Measurements from ENCODE around the gene COMMD6. TPM values are rescaled to one million over a fixed set of nuclear protein-coding genes. Genes with fewer than 3 reads are reported as not detected.
A peak's percentile ranks its signal among the peaks of the same experiment; 100 is the strongest.

The COMMD6 gene
- total RNA-seq, 1 experiment from 2014 or later, result 131 TPM

DNA sequence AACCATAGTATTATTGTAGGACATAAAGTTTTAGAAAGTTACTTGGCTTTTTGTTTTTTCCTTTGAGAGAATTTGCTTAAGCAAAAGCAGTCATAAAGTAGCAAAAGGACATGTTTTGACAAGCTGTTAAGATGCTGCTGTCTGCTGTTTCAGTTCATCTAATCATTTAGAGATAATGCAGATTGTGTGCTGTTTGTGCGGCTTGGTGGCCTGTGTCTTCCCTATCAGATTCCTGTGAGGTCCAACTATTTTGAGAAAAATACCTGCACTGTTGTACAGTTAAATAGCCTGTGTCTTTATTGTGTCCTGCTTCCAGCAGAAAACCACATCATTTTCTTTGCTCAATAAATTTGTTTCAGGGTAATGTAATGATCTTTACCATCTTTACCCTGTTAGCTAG, 31.9 kb upstream of the COMMD6 start:
- Mint-ChIP-seq H3K27me3 (ENCODE audit: low read depth) (no peaks in the 10 kb centered on the region), H3K27ac (peak overlapping the region in 1 of 3 experiments; percentile 11; a peak in 1 of 7 replicates), H3K4me3 (no peak overlapping the region), H3K9me3 (no peaks in the 10 kb centered on the region), H3K4me1 (no peaks in the 10 kb centered on the region), H3K36me3 (ENCODE audit: insufficient read depth in 1 of 3, low read depth in 3 of 3) (peaks cover 17 to 54% (median 21%) of the 10 kb centered on the region in 3 experiments; a peak in 6 of 7 replicates)
- no CpG with 5 or more reads among the region's 1 CpG for WGBS (ENCODE audit: extremely low coverage, insufficient read length, low lambda C conversion rate)
- H3K27ac ChIP-seq (ENCODE audit: insufficient read length, low read depth, low read length), result no peak overlapping the region
- H3K79me1 ChIP-seq (ENCODE audit: insufficient read depth, low read depth, low read length, poor library complexity, severe bottlenecking), result no peaks in the 10 kb centered on the region
- no peak overlapping the region for H3K4ac ChIP-seq (ENCODE audit: low read depth, low read length)
- H2BK12ac ChIP-seq (ENCODE audit: insufficient read length, low read depth, low read length), result no peak overlapping the region
- no peak overlapping the region for H3T11ph ChIP-seq (ENCODE audit: low read length)
- TF ChIP-seq, protein P1, sequence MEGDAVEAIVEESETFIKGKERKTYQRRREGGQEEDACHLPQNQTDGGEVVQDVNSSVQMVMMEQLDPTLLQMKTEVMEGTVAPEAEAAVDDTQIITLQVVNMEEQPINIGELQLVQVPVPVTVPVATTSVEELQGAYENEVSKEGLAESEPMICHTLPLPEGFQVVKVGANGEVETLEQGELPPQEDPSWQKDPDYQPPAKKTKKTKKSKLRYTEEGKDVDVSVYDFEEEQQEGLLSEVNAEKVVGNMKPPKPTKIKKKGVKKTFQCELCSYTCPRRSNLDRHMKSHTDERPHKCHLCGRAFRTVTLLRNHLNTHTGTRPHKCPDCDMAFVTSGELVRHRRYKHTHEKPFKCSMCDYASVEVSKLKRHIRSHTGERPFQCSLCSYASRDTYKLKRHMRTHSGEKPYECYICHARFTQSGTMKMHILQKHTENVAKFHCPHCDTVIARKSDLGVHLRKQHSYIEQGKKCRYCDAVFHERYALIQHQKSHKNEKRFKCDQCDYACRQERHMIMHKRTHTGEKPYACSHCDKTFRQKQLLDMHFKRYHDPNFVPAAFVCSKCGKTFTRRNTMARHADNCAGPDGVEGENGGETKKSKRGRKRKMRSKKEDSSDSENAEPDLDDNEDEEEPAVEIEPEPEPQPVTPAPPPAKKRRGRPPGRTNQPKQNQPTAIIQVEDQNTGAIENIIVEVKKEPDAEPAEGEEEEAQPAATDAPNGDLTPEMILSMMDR (conservative IDR thresholded peaks at IDR 0.05), result no peak
- no peak overlapping the region for H2AFZ ChIP-seq (ENCODE audit: low read length)
- no peak overlapping the region for H2BK120ac ChIP-seq (ENCODE audit: low read depth, low read length, poor library complexity, severe bottlenecking)
- H3K4me1 ChIP-seq (ENCODE audit: insufficient read depth, low read length), result no peaks in the 10 kb centered on the region
- H4K5ac ChIP-seq (ENCODE audit: insufficient read length, low read depth, low read length), result no peak overlapping the region
- no peak overlapping the region for H2BK5ac ChIP-seq (ENCODE audit: insufficient read length, low read length)
- no peak overlapping the region for H3K56ac ChIP-seq (ENCODE audit: insufficient read length, low read depth, low read length)
- H3K23ac ChIP-seq (ENCODE audit: insufficient read length, low read depth, low read length), result no peak overlapping the region
- no peaks in the 10 kb centered on the region for H3K9me3 ChIP-seq (ENCODE audit: control insufficient read depth, low read depth, low read length)
- no peak overlapping the region for H3K14ac ChIP-seq (ENCODE audit: insufficient read depth, low read length)
- no peaks in the 10 kb centered on the region for H3K23me2 ChIP-seq (ENCODE audit: insufficient read length, low read depth, low read length, poor library complexity, severe bottlenecking)
- H2BK20ac ChIP-seq (ENCODE audit: low read depth, low read length, poor library complexity, severe bottlenecking), result no peak overlapping the region
- no peak overlapping the region for H3K4me2 ChIP-seq (ENCODE audit: insufficient read depth, insufficient read length, low read length)
- no peaks in the 10 kb centered on the region for H3K79me2 ChIP-seq (ENCODE audit: insufficient read depth, low read length)
- no peak overlapping the region for H2AK5ac ChIP-seq (ENCODE audit: insufficient read length, low read length)
- no peak overlapping the region for H4K8ac ChIP-seq (replicated peaks; ENCODE audit: insufficient read length, low read depth, low read length)
- H3K27me3 ChIP-seq (ENCODE audit: insufficient read depth, low read length), result no peaks in the 10 kb centered on the region
- H4K20me1 ChIP-seq (ENCODE audit: control insufficient read depth, insufficient read depth, insufficient read length), result no peaks in the 10 kb centered on the region
- DNase-seq, result no peak
- H3K9ac ChIP-seq (ENCODE audit: extremely low read depth, insufficient read length, low read length), result no peak overlapping the region
- H4K91ac ChIP-seq (ENCODE audit: insufficient read length, low read depth, low read length), result no peak overlapping the region
- no peak overlapping the region for H3K18ac ChIP-seq (ENCODE audit: insufficient read length, low read depth, low read length)
- no peak overlapping the region for H2BK15ac ChIP-seq (ENCODE audit: low read depth, low read length)

All from H9 (cell line).